WTC11 (cell line): ENCODE measurements around the gene EDDM3A. TPM values are rescaled to one million over a fixed set of nuclear protein-coding genes. Genes with fewer than 3 reads are reported as not detected.

Experiments
- ATAC-seq: fragments of 200-7000 bp; cut with Tn5 transposase; 2 replicates; pipeline ENCODE4 v1.10.0; 2021; ENCODE audit warnings: mild to moderate bottlenecking, moderate library complexity
- CTCF ChIA-PET: fragments of 300-600 bp; sonication (Branson Sonifier 250); formaldehyde crosslinking; loops from one replicate; lab custom pipeline; 2021; ENCODE audit warnings: antibody characterized with exemption; lab: Charles Lee
- POLR2A ChIA-PET: fragments of 350-600 bp; sonication (Branson Sonifier 250); formaldehyde crosslinking; loops from one replicate; lab custom pipeline; 2021; ENCODE audit warnings: antibody characterized with exemption; lab: Charles Lee
- DNase-seq: peaks from one replicate; pipeline ENCODE4 v3.0.0; 2021; ENCODE audit warnings: low spot score
- H3K27ac Mint-ChIP-seq: 2 replicates; pipeline ENCODE4 v1.8.0; 2021; ENCODE audit warnings: mixed read lengths
- H3K27me3 Mint-ChIP-seq: 2 replicates; pipeline ENCODE4 v1.8.0; 2021; ENCODE audit warnings: low read depth, mild to moderate bottlenecking, moderate library complexity, mixed read lengths
- H3K36me3 Mint-ChIP-seq: 2 replicates; pipeline ENCODE4 v1.8.0; 2021; ENCODE audit warnings: mixed read lengths
- H3K4me1 Mint-ChIP-seq: 2 replicates; pipeline ENCODE4 v1.8.0; 2022; ENCODE audit warnings: mixed read lengths
- H3K4me3 Mint-ChIP-seq: 2 replicates; pipeline ENCODE4 v1.8.0; 2021; ENCODE audit warnings: mild to moderate bottlenecking, moderate library complexity, mixed read lengths
- H3K9me3 Mint-ChIP-seq: 2 replicates; pipeline ENCODE4 v1.8.0; 2021; ENCODE audit warnings: mixed read lengths
- CREM ChIP-seq: sonication (generic); formaldehyde crosslinking; IDR thresholded peaks from 2 replicates; pipeline ENCODE4 v1.8.1; 2022; ENCODE audit warnings: mild to moderate bottlenecking, missing genetic modification reagents, moderate library complexity
- CTCF ChIP-seq: fragments of 200-600 bp; IDR thresholded peaks from 2 replicates; pipeline ENCODE4 v1.8.0; 2022; ENCODE audit warnings: antibody characterized with exemption
- E2F1 ChIP-seq: sonication (generic); formaldehyde crosslinking; IDR thresholded peaks from 2 replicates; pipeline ENCODE4 v1.8.0; 2022; ENCODE audit warnings: mild to moderate bottlenecking, missing genetic modification reagents
- E2F5 ChIP-seq: sonication (generic); formaldehyde crosslinking; IDR thresholded peaks from 2 replicates; pipeline ENCODE4 v1.8.1; 2022; ENCODE audit warnings: mild to moderate bottlenecking, moderate library complexity, missing genetic modification reagents
- FOXK1 ChIP-seq: sonication (generic); formaldehyde crosslinking; IDR thresholded peaks from 2 replicates; pipeline ENCODE4 v1.8.0; 2022; ENCODE audit warnings: mild to moderate bottlenecking, moderate library complexity, missing genetic modification reagents
- IRF1 ChIP-seq: sonication (generic); formaldehyde crosslinking; IDR thresholded peaks from 2 replicates; pipeline ENCODE4 v1.8.0; 2023; ENCODE audit warnings: missing genetic modification reagents
- IRF2 ChIP-seq: sonication (generic); formaldehyde crosslinking; IDR thresholded peaks from 2 replicates; pipeline ENCODE4 v1.8.0; 2022; ENCODE audit warnings: low read depth, missing genetic modification reagents, borderline replicate concordance
- JAZF1 ChIP-seq: fragments of 250-450 bp; sonication (Bioruptor Pico); IDR thresholded peaks from 2 replicates; pipeline ENCODE4 v1.9.0; 2021; ENCODE audit warnings: moderate library complexity, mild to moderate bottlenecking, inconsistent platforms
- KAT7 ChIP-seq: sonication (generic); formaldehyde crosslinking; IDR thresholded peaks from 2 replicates; pipeline ENCODE4 v1.8.1; 2023; ENCODE audit warnings: missing genetic modification reagents, mild to moderate bottlenecking, borderline replicate concordance
- MXD4 ChIP-seq: fragments of 250-450 bp; sonication (Bioruptor Pico); IDR thresholded peaks from 2 replicates; pipeline ENCODE4 v1.8.0; 2021; ENCODE audit warnings: mild to moderate bottlenecking, moderate library complexity, borderline replicate concordance
- MYBL2 ChIP-seq: sonication (generic); formaldehyde crosslinking; IDR thresholded peaks from 2 replicates; pipeline ENCODE4 v1.8.1; 2023; ENCODE audit warnings: mild to moderate bottlenecking, moderate library complexity, missing genetic modification reagents
- OVOL2 ChIP-seq: fragments of 250-450 bp; sonication (Bioruptor Pico); IDR thresholded peaks from 2 replicates; pipeline ENCODE4 v1.9.0; 2021; ENCODE audit warnings: mild to moderate bottlenecking, borderline replicate concordance
- PREB ChIP-seq: sonication (generic); formaldehyde crosslinking; IDR thresholded peaks from 2 replicates; pipeline ENCODE4 v1.8.1; 2022; ENCODE audit warnings: mild to moderate bottlenecking, missing genetic modification reagents, moderate library complexity, borderline replicate concordance
- RORB ChIP-seq: fragments of 250-450 bp; sonication (Bioruptor Pico); IDR thresholded peaks from 2 replicates; pipeline ENCODE4 v1.9.0; 2021; ENCODE audit warnings: mild to moderate bottlenecking
- TP53 ChIP-seq: sonication (generic); formaldehyde crosslinking; IDR thresholded peaks from 2 replicates; pipeline ENCODE4 v1.8.1; 2023; ENCODE audit warnings: mild to moderate bottlenecking, missing genetic modification reagents
- ZMAT4 ChIP-seq: fragments of 250-450 bp; sonication (Bioruptor Pico); IDR thresholded peaks from 2 replicates; pipeline ENCODE4 v1.9.0; 2021; ENCODE audit warnings: mild to moderate bottlenecking
- ZNF219 ChIP-seq: sonication (generic); formaldehyde crosslinking; IDR thresholded peaks from 2 replicates; pipeline ENCODE4 v1.8.0; 2023; ENCODE audit warnings: missing genetic modification reagents, mild to moderate bottlenecking, borderline replicate concordance
- ZNF232 ChIP-seq: sonication (generic); formaldehyde crosslinking; IDR thresholded peaks from 2 replicates; pipeline ENCODE4 v1.8.0; 2022; ENCODE audit warnings: mild to moderate bottlenecking, missing genetic modification reagents
- ZNF263 ChIP-seq: sonication (generic); formaldehyde crosslinking; IDR thresholded peaks from 2 replicates; pipeline ENCODE4 v1.8.1; 2022; ENCODE audit warnings: low read depth, mild to moderate bottlenecking, moderate library complexity, missing genetic modification reagents
- ZNF396 ChIP-seq: fragments of 250-450 bp; sonication (Bioruptor Pico); IDR thresholded peaks from 2 replicates; pipeline ENCODE4 v1.8.0; 2021; ENCODE audit warnings: mild to moderate bottlenecking, moderate library complexity, borderline replicate concordance
- ZNF423 ChIP-seq: fragments of 250-450 bp; sonication (Bioruptor Pico); IDR thresholded peaks from 2 replicates; pipeline ENCODE4 v2.1.2; 2022; ENCODE audit warnings: mild to moderate bottlenecking, moderate library complexity
- ZNF512 ChIP-seq: sonication (generic); formaldehyde crosslinking; IDR thresholded peaks from 2 replicates; pipeline ENCODE4 v1.8.1; 2022; ENCODE audit warnings: missing genetic modification reagents, borderline replicate concordance
- ZNF671 ChIP-seq: fragments of 250-450 bp; sonication (Bioruptor Pico); IDR thresholded peaks from 2 replicates; pipeline ENCODE4 v1.8.0; 2021; ENCODE audit warnings: mild to moderate bottlenecking
- ZSCAN18 ChIP-seq: fragments of 250-450 bp; sonication (Bioruptor Pico); IDR thresholded peaks from 2 replicates; pipeline ENCODE4 v2.1.2; 2022; ENCODE audit warnings: mild to moderate bottlenecking, moderate library complexity
- total RNA-seq: library from RNA; stranded (reverse); gene quantifications from 3 replicates; pipeline ENCODE4 v1.2.3, GENCODE V29; 2021

The EDDM3A gene
- total RNA-seq, 1 experiment from 2014 or later, result 0.20 TPM

GRCh38 chr14:20712904-20713303 is 32.8 kb upstream of the EDDM3A start:
- CTCF ChIA-PET, result interaction anchor here (0.9 to 1.0 kb wide), 2 partner anchors 154 to 302 kb away, joined by 3 read pairs; no protein-coding TSS in a partner anchor
- no peaks in the 10 kb centered on the region; the same call in 1 of the 2 replicates for H3K27me3 Mint-ChIP-seq
- H3K9me3 Mint-ChIP-seq, result peaks cover 26% of the 10 kb centered on the region

GRCh38 chr14:20714593-20715250 is 31.0 kb upstream of the EDDM3A start:
- H3K36me3 Mint-ChIP-seq, result no peaks in the 10 kb centered on the region
- POLR2A ChIA-PET, result no interaction called here
- no peak overlapping the region for H3K27ac Mint-ChIP-seq
- DNase-seq (no peak), ATAC-seq (no peak)
- H3K4me1 Mint-ChIP-seq, result peaks cover 14% of the 10 kb centered on the region
- no peaks in the 10 kb centered on the region; the same call in 1 of the 2 replicates for H3K27me3 Mint-ChIP-seq
- H3K4me3 Mint-ChIP-seq, result no peak overlapping the region
- H3K9me3 Mint-ChIP-seq, result peaks cover 14% of the 10 kb centered on the region
- CTCF ChIA-PET, result interaction anchor here (1.3 to 2.0 kb wide), 2 partner anchors 44 to 143 kb away, joined by 5 read pairs; no protein-coding TSS in a partner anchor
- TF ChIP-seq CTCF, result no peak
- TF ChIP-seq JAZF1 (CRISPR knock-in tag), result no peak
- no peak for TF ChIP-seq ZMAT4 (CRISPR knock-in tag)
- TF ChIP-seq ZNF671, result no peak
- TF ChIP-seq OVOL2 (CRISPR knock-in tag), result no peak
- no peak for TF ChIP-seq ZNF263 (CRISPR knock-in tag)
- TF ChIP-seq ZNF512 (CRISPR knock-in tag), result no peak
- TF ChIP-seq TP53 (CRISPR knock-in tag), result no peak
- TF ChIP-seq MYBL2 (CRISPR knock-in tag), result no peak
- TF ChIP-seq IRF2 (CRISPR knock-in tag), result no peak

More at GRCh38 chr14:20712904-20713303, 32.8 kb upstream of the EDDM3A start:
- TF ChIP-seq E2F1 (CRISPR knock-in tag), result no peak
- TF ChIP-seq ZSCAN18 (CRISPR knock-in tag), result no peak
- no peak for TF ChIP-seq ZNF396
- no peak for TF ChIP-seq ZNF423 (CRISPR knock-in tag)
- TF ChIP-seq MYBL2 (CRISPR knock-in tag), result no peak
- no peak for TF ChIP-seq IRF1 (CRISPR knock-in tag)
- no peak for TF ChIP-seq CREM
- TF ChIP-seq MXD4 (CRISPR knock-in tag), result no peak
- TF ChIP-seq RORB (CRISPR knock-in tag), result no peak
- TF ChIP-seq E2F5 (CRISPR knock-in tag), result no peak
- TF ChIP-seq FOXK1 (CRISPR knock-in tag), result no peak
- TF ChIP-seq ZNF219 (CRISPR knock-in tag), result no peak
- no peak for TF ChIP-seq PREB (CRISPR knock-in tag)
- TF ChIP-seq ZNF671, result no peak
- no peak for TF ChIP-seq ZNF232 (CRISPR knock-in tag)
- no peak for TF ChIP-seq KAT7
- TF ChIP-seq, all 79 proteins: peak for 0
- peak overlapping the region; percentile 28; the same call in 1 of the 2 replicates for H3K27ac Mint-ChIP-seq
- no peaks in the 10 kb centered on the region for H3K36me3 Mint-ChIP-seq
- DNase-seq (no peak), ATAC-seq (no peak)
- peaks cover 19% of the 10 kb centered on the region for H3K4me1 Mint-ChIP-seq
- H3K4me3 Mint-ChIP-seq, result no peak overlapping the region
- POLR2A ChIA-PET, result no interaction called here
